Omental fat pad (tissue), 4 donors: ENCODE data around the gene COL23A1. TPM values are rescaled to one million over a fixed set of nuclear protein-coding genes. Genes with fewer than 3 reads are reported as not detected.

Experiments used
- ATAC-seq: fragments of 150-250 bp; one replicate; pipeline ENCODE4 v1.9.1; 2016; ENCODE audit warnings: mild to moderate bottlenecking, moderate library complexity; ENCODE audit not compliant: low FRiP score
- DNase-seq: peaks from one replicate; pipeline ENCODE4 v3.0.0-alpha.2; 2019; ENCODE audit warnings: low spot score
- CTCF ChIP-seq, 3 donors: fragments of 450-650 bp; IDR thresholded peaks; one replicate each; pipeline ENCODE4 v1.5.1; 2016 to 2017; ENCODE audit warnings: antibody characterized with exemption in 3 of 3, mild to moderate bottlenecking in 3 of 3, moderate library complexity in 2 of 3
- total RNA-seq, 4 donors: library from RNA; depleted of rRNA; stranded (reverse); fragments of >200 nt; gene quantifications; one replicate each; pipeline ENCODE4 v1.1.0, GENCODE V29; 2016

COL23A1 gene
- total RNA-seq, 4 donors from 2014 or later: 0.12 to 1.0 (median 0.49) TPM

DNA sequence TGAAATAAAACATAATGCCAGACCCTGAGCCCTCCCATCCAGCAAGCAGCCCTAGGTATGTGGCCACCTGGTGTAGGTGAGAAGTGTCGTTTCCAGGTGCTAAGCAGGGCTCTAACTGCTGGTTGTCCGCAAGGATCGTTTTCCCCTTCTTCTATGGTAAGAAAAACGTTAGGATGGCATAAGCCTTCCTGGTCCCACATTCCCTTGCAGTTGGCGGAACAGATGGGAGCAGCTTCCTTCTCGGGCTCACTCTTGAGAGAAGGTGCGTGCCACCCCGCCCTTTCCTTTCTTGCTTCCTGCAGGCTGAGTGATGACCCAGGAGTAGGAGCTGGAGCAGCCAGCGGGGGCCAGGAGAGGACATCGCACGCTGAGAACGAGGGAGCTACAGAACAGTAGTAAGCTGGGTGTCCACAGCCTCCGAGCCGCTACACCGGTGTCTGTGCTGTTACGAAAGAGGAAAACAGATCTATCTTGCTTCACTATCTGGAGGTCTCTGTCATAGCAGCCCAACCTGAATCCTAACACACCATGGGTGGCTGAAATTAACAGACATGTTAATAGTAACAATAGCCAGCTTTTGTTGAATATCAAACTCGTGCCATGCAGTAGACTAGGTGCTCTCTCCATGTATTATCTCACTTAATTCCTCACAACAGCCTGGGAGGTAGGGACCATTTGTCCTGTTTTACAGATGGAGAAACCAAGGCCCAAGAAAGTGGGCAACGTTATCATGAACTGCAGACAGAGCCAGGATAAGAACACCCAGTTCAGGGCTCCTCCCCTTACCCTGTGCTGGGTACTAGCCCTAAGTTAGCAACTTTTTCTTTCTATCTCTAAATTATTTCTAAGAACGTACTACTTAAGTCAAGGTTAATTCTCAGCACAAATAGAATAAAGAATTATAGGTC lies 139.8 kb downstream of the COL23A1 start:
- no peak for TF ChIP-seq CTCF (IDR thresholded peaks at IDR 0.05)
- no peak for ATAC-seq
- DNase-seq: no peak

DNA sequence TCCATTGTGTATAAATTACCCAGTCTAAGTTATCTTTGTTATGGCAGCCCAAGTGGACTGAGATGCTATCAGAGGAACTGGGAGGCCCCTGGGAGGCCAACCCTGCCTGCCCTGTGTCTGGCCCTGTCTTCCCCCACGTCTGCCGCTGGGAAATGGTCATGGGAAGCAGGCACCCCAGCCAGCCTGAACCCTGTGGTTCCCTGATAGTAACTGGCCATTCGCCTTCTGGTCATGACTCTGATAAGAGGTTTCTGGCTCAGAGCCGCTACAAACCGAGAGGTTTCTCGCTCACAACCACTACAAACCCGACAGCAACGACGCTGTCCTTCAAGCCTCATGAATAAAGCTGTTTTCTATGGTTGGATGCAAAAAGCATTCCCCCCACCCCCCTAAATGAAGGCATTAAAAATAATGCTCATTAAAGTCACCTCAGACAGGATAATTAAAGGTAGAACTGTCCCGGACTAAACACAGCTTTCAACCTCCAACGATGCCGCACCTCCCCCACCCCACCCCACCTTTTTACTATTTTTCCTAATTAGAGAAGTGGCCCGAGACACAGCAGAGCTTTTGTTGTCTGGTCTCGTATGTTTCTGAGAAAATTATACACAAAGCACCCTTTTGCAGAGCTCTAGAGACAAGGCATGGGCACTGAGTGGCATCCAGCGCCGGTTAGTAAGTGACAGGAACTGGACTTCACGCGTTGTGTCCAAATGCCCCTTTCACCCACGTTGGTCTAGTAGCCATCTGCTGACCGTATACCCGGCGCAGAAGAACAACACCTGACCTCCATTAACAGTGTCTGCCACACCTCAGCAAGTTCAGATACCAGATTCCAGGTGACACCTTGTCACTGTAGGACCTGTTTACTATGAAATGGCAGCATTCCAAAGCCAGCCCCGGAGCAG lies 140.8 kb downstream of the COL23A1 start:
- no peak for ATAC-seq
- DNase-seq: no peak
- TF ChIP-seq CTCF (IDR thresholded peaks at IDR 0.05): no peak

DNA sequence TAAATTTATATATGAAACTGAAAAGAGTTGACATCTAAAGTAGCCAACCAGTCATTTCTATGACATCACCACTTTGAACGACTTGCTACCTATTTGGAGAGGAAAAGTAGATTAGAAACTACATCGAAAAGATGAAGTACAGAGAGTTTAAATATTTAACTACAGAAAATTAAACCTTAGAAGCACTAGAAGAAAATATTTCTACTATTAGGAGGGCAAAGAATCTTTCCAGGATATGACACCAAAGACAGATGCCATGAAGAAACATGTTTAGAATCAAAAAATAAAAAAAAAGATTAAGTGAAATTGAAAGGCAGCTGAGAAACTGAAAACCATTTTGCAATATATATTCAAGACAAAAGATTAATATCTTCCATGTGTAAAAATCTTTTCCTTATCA lies 144.7 kb downstream of the COL23A1 start:
- DNase-seq (no peak), ATAC-seq (no peak)
- no peak for TF ChIP-seq CTCF (IDR thresholded peaks at IDR 0.05)

DNA sequence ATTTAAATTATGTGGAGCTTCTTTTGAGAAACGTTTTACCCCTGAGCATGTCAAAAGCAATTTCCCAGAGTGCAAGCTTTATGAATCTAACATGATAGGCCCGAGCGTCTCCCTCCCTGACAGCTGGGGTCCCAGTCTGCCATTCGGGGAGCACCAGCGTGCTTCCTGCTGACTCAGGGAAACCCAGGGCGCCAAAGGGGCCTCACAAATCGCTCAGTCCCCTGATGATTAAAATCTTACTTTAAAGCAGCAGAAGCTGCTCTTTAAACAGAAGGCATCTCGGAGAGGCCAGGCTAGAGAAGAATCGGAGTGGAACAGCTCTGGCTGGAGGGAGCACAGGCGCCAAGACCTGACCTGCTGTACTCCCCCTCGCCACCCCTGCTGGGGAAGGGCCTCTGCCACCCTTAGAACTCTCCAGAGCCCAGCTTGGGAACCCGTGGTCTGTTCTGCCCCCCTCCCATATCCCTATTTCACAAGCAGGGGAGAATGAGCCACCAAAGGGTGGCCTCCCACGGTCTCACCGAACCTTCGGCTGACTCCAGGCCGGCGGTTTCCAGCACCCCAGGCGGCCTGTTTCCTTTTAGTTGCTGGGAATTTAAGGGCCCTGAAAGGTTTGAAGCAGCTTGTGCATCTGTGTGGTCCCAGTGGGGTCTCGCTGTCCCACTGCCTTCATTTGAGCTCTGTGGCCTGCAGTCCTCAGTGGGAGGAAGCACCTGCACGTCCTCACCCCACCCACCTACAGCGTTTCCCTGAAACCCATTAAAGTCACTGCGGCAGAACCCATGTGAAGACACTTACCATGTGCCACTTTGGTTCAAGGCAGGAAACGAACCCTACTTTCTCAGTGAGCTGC lies 147.6 kb downstream of the COL23A1 start:
- DNase-seq: no peak
- no peak for ATAC-seq
- no peak for TF ChIP-seq CTCF (IDR thresholded peaks at IDR 0.05)

DNA sequence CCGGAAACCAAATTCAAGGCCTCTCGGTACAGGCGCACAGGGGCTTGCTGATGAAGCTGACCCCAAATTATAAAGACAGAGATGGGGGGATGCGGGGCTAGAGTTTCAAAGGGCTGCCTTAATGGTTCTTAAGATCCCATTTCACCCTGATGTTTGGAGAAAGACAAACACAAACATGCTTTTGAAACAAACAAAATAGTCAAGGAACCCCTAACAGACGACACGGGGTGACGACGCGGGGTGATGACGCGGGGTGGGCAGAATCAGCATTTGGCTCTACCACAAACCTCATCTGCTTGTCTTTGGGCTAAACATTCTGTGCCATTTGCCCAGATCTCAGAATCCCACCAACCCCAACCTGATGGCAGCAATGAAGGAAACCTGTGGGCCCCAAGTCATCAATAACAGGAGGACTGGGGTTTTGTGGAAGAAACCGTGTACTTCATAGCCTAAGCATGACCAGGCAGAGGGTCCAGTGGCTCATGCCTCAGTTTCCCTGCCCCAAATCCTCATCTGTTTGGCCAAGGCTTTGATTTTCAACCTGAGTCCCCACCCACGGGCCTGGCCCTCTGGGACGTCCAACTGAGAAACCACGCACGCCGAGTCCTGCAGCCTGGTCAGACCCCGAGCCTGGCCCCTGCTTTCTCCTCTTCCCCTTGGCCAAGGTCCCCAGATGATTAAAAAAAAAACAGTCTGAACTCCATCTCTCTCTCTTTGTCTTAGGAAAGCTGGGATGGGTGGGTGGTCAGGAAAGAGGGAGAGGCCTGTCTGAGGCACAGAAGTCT lies 148.5 kb downstream of the COL23A1 start:
- DNase-seq (no peak), ATAC-seq (no peak)
- no peak for TF ChIP-seq CTCF (IDR thresholded peaks at IDR 0.05)

DNA sequence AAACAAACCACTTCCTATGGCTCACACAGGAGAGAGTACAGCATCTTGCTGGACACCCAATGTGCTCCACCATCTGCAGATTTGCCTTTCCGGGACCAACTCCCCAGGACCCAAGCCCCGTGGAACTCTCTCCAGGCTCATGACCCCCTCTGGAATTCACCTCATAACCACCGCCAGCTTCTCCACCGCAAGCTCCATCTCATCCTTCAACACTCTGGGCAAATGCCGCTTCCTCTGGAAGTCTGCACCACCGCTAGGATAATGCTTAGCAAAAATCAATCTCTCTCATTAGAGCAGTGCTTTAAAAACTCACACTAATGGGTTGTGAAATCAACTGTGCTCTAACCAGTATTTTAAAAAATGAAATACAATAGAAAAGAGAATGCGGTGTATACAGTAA lies 150.0 kb downstream of the COL23A1 start:
- no peak for TF ChIP-seq CTCF (IDR thresholded peaks at IDR 0.05)
- ATAC-seq: no peak
- DNase-seq: no peak
